ENCODE results near the gene EMC9. TPM values are rescaled to one million over a fixed set of nuclear protein-coding genes. Genes with fewer than 3 reads are reported as not detected.

Gene EMC9
- total RNA-seq, 1 experiment from 2014 or later = 27.4 TPM

DNA sequence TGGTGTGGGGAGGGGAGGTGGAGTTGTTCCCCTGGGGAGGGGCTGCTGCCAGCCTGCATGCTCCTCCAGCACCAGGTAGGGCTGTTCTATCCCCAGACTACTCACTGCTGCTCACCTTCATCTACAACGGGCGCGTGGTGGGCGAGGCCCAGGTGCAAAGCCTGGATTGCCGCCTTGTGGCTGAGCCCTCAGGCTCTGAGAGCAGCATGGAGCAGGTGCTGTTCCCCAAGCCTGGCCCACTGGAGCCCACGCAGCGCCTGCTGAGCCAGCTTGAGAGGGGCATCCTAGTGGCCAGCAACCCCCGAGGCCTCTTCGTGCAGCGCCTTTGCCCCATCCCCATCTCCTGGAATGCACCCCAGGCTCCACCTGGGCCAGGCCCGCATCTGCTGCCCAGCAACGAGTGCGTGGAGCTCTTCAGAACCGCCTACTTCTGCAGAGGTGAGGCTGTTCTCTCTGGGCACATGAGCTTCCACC is 23.2 kb upstream of the EMC9 start:
- Histone ChIP-seq H3K9me3 (ENCODE audit: insufficient read depth, low read depth) (no peaks in the 10 kb centered on the region), H3K4me2 (no peak overlapping the region), H4K20me1 (ENCODE audit: insufficient read depth) (no peaks in the 10 kb centered on the region), H3K4me1 (replicated peaks; ENCODE audit: insufficient read depth) (peaks cover 13% of the 10 kb centered on the region), H3F3A (ENCODE audit: insufficient read depth, low read depth) (no peaks in the 10 kb centered on the region; the same call in 1 of the 2 replicates), H3K27ac (no peak overlapping the region), H3K4me3 (no peak overlapping the region), H3K79me2 (ENCODE audit: low read depth) (no peaks in the 10 kb centered on the region), H3K36me3 (ENCODE audit: low read depth) (no peaks in the 10 kb centered on the region; the same call in 1 of the 2 replicates), H2AFZ (no peak overlapping the region), H3K9me2 (ENCODE audit: insufficient read depth) (no peaks in the 10 kb centered on the region), H3K27me3 (ENCODE audit: insufficient read depth, low read depth) (no peaks in the 10 kb centered on the region)
- POLR2A ChIA-PET (ENCODE audit: unreplicated experiment) = no interaction called here
- BruUV-seq (replicated peaks) = no TSS peak
- TF ChIP-seq, protein P1, sequence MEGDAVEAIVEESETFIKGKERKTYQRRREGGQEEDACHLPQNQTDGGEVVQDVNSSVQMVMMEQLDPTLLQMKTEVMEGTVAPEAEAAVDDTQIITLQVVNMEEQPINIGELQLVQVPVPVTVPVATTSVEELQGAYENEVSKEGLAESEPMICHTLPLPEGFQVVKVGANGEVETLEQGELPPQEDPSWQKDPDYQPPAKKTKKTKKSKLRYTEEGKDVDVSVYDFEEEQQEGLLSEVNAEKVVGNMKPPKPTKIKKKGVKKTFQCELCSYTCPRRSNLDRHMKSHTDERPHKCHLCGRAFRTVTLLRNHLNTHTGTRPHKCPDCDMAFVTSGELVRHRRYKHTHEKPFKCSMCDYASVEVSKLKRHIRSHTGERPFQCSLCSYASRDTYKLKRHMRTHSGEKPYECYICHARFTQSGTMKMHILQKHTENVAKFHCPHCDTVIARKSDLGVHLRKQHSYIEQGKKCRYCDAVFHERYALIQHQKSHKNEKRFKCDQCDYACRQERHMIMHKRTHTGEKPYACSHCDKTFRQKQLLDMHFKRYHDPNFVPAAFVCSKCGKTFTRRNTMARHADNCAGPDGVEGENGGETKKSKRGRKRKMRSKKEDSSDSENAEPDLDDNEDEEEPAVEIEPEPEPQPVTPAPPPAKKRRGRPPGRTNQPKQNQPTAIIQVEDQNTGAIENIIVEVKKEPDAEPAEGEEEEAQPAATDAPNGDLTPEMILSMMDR (conservative IDR thresholded peaks at IDR 0.05) = no peak
- no peak for TF ChIP-seq EZH2 (IDR thresholded peaks at IDR 0.05; ENCODE audit: low read depth)
- no peak for DNase-seq
- CTCF ChIA-PET = no interaction called here
- intact Hi-C loops (cut with micrococcal nuclease; ENCODE audit: unreplicated experiment) = loop anchor here (5.0 kb wide), 1 partner anchor 72 kb away; the partner anchor contains the start of gene PCK2

DNA sequence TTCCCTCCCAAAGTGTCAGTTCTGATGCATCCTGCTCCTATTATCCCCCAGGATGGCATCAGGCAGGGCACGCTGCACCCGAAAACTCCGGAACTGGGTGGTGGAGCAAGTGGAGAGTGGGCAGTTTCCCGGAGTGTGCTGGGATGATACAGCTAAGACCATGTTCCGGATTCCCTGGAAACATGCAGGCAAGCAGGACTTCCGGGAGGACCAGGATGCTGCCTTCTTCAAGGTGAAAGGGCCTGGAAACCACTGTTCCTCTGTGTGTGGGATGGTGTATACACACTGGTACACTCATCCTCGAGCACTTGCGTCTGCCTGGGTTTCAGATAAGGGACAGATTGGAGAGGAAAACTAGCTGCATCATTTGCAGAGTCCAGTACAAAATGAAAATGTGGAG is 20.7 kb upstream of the EMC9 start:
- POLR2A ChIA-PET (ENCODE audit: unreplicated experiment) = no interaction called here
- H2AFZ ChIP-seq = no peak overlapping the region
- TF ChIP-seq EZH2 (IDR thresholded peaks at IDR 0.05; ENCODE audit: low read depth) = no peak
- TF ChIP-seq, protein P1 (conservative IDR thresholded peaks at IDR 0.05) = no peak

DNA sequence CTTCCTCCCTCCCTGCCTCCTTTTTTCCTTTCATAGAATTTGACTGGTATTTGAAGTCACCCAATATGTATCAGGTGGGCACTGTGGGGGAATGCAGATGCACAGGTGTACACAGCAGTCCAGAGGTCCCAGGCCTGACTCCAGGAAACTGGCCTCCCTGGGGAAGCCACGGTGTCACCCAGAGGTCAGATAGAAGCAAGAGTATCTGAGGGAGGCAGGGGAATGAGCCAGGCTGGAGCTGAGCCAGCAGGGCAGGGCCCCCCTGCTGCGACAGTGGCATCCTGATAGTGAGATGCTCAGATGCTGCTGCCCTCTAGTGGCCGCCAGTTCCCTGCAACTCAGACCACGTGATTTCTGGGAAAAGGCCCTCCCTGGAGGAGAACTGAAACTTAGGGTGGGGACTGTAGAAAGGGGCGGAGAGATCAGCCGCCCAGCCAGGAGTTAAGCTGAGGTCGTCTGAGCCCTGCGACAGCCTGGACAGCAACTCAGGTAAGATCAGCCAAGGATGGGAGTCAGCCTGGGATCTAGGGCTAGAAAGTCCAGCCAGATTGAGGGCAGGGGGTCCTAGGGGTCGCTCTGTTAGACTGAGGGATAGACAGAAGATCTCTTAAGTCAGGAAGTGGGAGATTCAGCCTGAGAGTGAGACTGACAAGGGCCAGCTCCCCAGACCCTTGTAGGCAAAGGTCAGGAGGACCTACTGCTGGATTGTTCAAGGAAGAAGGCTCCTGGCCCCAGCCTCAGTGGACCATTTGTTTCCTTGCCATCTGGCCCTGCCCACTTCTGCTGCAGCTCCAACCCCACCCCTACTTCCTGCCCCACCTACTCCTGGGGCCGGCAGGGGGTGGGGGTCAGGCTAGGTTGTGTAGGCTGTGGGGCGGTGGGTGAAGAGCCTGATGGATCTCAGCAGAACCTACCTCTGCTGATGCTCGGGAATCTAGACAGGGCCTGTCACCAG is 19.7 kb upstream of the EMC9 start, which contains the start of gene IRF9:
IRF9 (plus strand) TSS at position 416 of the 955 bp plus-strand sequence. CDS start 880 bp downstream, outside the sequence.
- TF ChIP-seq, protein P1 (conservative IDR thresholded peaks at IDR 0.05) = peak; percentile 88
- TF ChIP-seq EZH2 (IDR thresholded peaks at IDR 0.05; ENCODE audit: low read depth) = no peak
- POLR2A ChIA-PET (ENCODE audit: unreplicated experiment) = interaction anchor here (0.5 to 0.8 kb wide), 5 partner anchors 20 to 52 kb away, joined by 3 to 5 read pairs (median 3); partner anchors contain the start of genes CHMP4A and EMC9
- CTCF ChIA-PET = interaction anchor here (0.5 to 1.2 kb wide), 12 partner anchors 10 to 613 kb away, joined by 3 to 13 read pairs (median 4); partner anchors contain the start of genes DCAF11, EMC9, IPO4 and NRL
- Histone ChIP-seq H3K27ac (no peak within 1 kb of the TSS), H3K4me3 (peak within 1 kb of the TSS; percentile 41; the same call in 1 of the 2 replicates), H3F3A (ENCODE audit: insufficient read depth, low read depth) (no peaks in the 10 kb centered on the region; the same call in 1 of the 2 replicates), H3K9me3 (ENCODE audit: insufficient read depth, low read depth) (no peaks in the 10 kb centered on the region), H3K36me3 (ENCODE audit: low read depth) (no peaks in the 10 kb centered on the region; the same call in 1 of the 2 replicates), H4K20me1 (ENCODE audit: insufficient read depth) (no peaks in the 10 kb centered on the region), H3K4me1 (replicated peaks; ENCODE audit: insufficient read depth) (peaks cover 13% of the 10 kb centered on the region), H3K4me2 (peak within 1 kb of the TSS; percentile 76), H3K9me2 (ENCODE audit: insufficient read depth) (no peaks in the 10 kb centered on the region), H2AFZ (no peak within 1 kb of the TSS), H3K27me3 (ENCODE audit: insufficient read depth, low read depth) (no peaks in the 10 kb centered on the region), H3K79me2 (ENCODE audit: low read depth) (no peaks in the 10 kb centered on the region)
- BruUV-seq (replicated peaks) = no TSS peak
- peak; percentile 82 to 95 for DNase-seq
- intact Hi-C loops (cut with micrococcal nuclease; ENCODE audit: unreplicated experiment) = loop anchor here (1.0 to 5.0 kb wide), 4 partner anchors 27 to 102 kb away; partner anchors contain the start of genes CHMP4A, IPO4 and PCK2

More for the DNA sequence above, 20.7 kb upstream of the EMC9 start:
- no peak overlapping the region for H3K4me3 ChIP-seq
- TSS peak; percentile 51 for BruUV-seq (replicated peaks)
- no peaks in the 10 kb centered on the region for H3K79me2 ChIP-seq (ENCODE audit: low read depth)
- CTCF ChIA-PET = interaction anchor here (1.2 kb wide), 2 partner anchors 26 to 52 kb away, joined by 3 to 13 read pairs; partner anchors contain the start of gene IPO4
- H3K27ac ChIP-seq = no peak overlapping the region
- H3K27me3 ChIP-seq (ENCODE audit: insufficient read depth, low read depth) = no peaks in the 10 kb centered on the region
- intact Hi-C loops (cut with micrococcal nuclease; ENCODE audit: unreplicated experiment) = loop anchor here (5.0 kb wide), 1 partner anchor 70 kb away; the partner anchor contains the start of gene PCK2
- no peaks in the 10 kb centered on the region; the same call in 1 of the 2 replicates for H3K36me3 ChIP-seq (ENCODE audit: low read depth)
- DNase-seq = no peak
- H3K4me2 ChIP-seq = 0 out of 2 replicates have a peak overlapping the region, but pooled peaks have one; percentile 76
- H4K20me1 ChIP-seq (ENCODE audit: insufficient read depth) = no peaks in the 10 kb centered on the region
- H3F3A ChIP-seq (ENCODE audit: insufficient read depth, low read depth) = no peaks in the 10 kb centered on the region; the same call in 1 of the 2 replicates
- no peaks in the 10 kb centered on the region for H3K9me2 ChIP-seq (ENCODE audit: insufficient read depth)
- no peaks in the 10 kb centered on the region for H3K9me3 ChIP-seq (ENCODE audit: insufficient read depth, low read depth)
- H3K4me1 ChIP-seq (replicated peaks; ENCODE audit: insufficient read depth) = peaks cover 13% of the 10 kb centered on the region

Measured in PC-9 (cell line).